NCI-H2081 treated with DMSO at 0.1 percent for 48 hours (cell line): Measurements from ENCODE around the gene KRT6C.

Experiments
- DNase-seq: peaks from one replicate; lab custom pipeline; 2025; lab: John Stamatoyannopoulos, UW

KRT6C gene

DNA sequence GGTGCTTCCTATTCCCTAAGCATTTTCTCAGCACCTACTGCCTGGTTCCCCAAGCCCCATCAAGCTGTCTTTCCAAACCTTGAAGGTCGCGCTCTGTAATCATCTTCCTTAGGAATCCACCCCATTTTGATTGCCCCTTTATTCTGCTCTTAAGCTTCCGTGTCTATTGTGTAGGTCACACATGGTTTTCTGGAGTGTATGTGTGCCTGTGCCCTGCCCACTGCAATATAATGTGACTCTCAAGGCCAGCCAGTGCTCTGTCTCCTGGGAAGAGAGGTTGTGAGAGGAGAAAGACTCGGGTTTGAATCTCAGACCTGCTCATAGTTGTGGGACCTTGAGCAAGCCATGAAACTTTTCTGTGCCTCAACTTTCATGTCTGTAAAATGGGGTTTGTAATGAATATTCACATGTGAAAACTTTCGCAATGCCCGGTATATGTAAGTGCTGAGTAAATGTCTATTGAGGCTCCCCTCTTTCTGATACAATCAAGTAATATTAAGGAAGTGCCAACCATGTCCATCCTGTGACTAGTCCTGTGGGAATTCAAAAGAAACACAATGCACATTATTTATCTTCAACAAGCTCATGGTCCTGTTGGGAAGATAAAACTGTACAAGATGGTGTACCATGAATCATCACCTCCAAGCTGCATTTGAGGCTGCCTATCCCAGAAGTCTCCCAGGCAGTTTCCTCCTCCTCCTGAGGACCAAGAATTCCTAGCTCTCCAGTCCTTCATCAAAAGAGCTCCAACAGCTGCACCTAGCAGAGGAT is 38.7 kb downstream of the KRT6C start:
- DNase-seq, result no peak

DNA sequence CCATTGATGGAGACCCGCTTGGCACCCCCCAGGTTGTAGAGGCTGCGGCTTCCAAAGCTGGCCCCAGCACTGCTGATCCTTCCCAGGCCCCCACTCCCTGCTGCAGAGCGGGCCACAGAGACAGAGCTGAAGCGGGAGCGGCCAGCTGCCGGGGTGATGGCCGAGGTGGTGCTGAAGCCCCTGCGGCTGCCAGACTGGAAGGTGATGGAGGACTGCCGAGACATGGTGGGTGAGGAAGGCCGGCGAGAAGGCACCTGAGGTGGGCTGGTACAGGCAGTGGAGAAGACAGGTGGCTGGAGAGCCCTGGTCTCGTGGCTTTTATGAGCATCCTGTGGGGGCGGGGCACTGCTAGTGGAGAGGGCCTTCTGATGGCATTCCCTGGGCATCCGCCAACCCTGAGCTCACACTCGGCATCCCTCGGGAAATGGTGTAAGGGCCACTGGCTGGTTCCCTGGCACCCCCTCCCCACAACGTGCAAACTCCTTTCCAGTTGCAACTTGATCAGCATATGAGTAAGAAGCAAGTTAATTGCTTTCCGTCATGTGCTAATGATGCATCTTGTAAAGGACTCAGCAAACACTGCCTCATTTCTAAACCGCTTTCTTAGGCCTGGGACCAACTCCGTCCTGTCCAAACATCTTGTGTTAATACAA is 39.4 kb downstream of the KRT6C start, which contains the start of gene KRT75:
Gene KRT75, minus strand, starts transcription at position 291 of the 653 bp plus-strand sequence. Its CDS starts 67 bp downstream, at position 224.
- no peak for DNase-seq

DNA sequence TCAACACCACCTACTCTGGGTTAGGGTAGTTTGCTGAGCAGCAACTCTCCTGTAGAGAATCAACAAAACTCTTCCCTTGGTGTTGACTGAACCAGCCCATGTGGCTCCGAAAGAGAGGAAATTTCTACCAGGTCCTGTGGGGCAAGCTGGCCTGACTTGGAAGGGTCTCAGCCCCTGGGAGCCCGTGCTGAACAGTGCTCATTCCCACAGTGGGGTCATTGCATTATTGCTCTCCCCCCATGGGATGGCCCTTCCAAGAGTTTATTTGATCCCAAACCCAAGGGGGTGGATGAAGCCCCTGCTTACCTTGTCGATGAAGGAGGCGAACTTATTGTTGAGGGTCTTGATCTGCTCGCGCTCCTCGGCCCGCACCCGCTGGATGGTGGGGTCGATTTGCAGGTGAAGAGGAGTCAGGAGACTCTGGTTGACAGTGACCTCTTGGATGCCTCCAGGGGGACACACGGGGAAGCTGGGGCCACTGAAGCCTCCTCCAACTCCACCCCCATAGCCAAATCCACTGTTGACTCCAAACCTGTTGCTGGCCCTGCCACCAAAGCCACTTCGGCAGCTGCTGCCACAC is 40.0 kb downstream of the KRT6C start:
- DNase-seq, result no peak

DNA sequence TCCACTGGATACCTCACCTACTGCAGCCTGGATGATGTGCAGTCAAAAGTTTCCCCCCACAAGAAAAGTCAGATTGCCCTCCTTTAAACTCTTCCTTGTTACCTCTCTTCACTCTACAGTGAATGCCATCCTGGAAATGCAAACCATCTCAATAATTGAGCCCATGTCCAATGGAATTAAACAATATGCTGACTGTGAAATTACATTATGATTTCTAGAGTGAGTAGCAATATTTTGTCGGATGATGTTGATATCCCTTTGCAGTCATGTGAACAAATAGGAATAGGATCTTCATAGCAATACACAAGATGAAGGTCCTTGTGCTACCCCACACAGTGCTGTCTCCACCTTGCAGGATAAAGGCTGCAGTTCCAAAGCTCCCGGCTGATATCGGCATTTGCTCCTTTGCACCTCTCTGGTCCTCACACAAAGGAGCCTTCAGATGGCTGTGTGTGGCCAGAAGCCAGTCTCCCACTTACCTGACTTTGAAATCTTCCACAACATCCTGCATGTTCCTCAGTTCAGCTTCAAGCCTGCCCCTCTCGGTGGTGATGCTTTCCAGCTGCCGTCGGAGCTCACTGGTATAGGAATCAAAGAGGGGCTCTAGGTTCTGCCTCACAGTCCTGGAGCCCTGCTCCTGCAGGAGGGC is 40.9 kb downstream of the KRT6C start:
- no peak for DNase-seq

DNA sequence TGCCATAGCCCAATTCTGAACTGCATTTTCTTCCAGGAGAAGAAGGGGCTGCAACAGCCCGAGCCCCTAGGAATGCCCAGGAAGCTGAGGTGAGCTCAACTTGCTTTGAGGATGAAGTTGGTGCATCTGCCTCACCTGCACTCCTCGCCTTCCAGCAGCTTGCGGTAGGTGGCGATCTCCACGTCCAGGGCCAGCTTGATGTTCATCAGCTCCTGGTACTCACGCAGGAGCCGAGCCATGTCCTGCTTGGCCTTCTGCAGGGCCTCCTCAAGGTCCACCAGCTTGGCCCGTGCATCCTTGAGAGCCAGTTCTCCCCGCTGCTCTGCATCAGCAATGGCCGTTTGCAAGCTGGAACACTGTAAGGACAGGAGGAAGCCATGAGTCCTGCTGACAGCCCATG is 45.5 kb downstream of the KRT6C start:
- no peak for DNase-seq

DNA sequence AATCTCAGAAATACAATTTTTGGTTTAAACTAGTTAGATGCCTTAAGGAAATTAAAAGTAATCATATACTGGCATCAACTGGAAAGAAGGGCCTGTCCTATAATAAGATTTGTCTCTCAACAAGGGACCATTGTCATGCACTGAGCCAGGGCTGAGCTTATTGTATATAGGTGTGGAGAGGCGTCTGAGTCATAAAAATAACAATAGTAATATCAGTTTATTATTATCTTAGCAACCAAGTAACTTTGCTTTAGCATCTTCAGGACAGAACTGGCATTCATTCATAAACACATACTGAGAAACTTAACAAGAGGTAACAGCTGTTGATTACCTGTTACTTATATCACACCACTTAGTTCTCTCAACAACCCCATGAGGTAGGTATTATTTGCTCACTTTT is 46.5 kb downstream of the KRT6C start:
- no peak for DNase-seq

DNA sequence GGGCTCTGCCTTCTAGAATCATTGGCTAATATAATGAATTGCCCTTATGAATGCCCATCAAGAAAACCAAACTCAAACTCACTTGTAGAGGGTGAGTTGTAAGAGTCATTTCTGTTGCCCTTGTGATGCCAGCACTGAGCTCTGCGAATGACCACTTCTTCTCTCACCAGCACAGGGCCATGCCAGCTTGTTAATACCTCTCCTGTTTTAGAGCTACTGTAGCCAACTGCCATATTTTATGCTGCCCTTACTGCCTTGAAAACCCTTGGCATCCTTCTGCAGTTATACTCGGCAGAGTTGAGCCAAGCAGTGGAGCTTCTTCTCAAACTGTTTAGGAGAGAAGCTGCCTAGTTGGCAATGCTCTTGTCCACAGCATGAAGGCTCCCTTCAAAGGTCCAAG is 47.6 kb downstream of the KRT6C start:
- DNase-seq, result no peak

DNA sequence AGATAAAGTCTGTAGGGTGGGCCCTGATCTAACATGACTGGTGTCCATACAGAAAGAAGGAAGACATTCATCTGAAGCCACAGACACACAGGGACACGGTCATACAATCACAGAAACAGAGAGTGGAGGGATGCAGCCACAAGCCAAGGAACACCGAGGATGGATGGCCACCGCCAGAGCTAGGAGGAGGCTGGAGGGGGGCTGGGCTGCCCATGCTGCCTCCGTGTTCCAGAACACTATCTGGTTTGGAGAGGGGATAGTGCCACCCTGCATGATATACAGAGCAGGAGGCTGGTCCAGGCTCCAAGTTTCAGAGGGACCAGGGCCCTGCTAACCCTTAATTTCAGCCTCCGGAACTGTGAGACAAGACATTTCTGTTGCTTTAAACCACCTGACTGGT is 48.1 kb downstream of the KRT6C start:
- DNase-seq, result no peak

DNA sequence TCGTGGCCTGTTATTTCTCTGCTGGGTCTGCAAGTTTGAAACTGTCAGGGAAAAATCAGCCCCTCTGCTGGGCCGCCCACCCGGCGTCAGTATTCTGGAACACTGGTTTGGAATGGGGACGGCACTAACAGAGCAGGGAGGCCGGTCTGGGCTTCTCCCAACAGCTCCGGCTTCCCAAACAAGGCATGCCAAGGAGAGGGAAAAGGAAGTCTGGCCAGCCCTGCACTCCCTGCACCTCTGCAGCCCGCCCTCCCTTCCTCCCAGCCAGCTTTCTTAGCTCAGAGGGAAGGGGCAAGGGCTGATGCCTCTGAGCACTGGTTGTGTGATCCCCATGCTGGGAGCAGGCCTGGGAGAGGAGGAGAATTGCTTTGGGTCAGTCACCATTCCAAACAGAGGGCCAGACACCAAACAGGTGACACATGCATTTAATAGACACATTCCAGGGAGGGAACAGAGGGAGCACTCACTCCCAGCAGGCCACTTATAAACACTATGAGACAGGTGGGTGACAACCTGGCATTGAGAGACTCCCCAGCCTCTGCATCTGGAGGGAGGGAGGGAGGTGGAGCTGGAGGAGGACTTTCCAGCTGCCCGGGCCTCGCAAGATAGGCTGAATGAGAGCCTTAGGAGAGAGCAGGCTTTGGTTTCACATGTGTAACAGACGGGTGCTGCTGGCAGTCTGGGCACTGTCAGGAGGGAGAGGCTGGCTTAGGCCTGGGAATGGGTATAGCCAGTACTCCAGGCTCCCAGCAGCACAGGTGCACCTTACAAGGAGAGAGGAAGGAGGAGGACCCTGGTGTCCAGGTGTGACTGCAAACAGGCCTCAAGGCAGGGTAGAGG is 49.7 kb downstream of the KRT6C start:
- DNase-seq, result no peak

DNA sequence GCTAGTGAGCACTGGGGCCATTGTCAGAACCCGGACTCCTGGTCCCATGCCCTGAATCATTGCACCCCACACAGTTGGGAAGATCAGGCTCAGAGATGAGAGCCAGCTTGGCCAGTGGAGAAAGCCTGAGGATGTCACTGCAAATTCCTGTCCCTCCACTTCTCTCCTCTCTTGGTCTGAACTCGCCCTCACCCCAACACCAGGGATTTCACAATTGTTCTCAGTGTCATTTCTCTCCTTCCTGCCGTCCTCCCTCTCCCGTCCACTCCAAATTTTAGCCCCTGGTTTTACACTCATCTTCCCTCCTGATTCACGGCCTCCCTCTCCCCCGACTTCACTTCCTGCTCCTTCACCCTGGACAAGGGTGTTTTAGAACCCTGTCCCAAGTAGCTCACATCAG is 50.6 kb downstream of the KRT6C start:
- no peak for DNase-seq

DNA sequence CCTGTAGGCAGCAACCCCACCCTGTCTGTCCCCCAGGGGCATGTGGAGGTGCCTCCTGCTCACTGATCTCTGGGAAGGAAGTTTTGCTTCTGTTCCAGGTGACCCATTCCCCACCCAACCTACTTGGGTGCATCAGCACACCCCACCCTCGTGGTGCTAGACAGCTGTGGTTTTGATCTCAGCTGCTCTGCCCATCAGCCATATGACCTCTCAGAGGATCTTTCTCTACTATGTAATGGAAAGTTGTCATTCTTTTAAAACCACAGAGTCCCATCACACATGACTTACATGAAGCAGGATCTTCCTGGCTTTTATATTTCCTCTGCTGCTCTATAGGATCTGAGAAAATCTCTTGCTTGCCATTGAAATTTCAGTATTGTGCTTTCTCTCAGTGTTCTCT is 53.9 kb downstream of the KRT6C start:
- DNase-seq, result no peak

DNA sequence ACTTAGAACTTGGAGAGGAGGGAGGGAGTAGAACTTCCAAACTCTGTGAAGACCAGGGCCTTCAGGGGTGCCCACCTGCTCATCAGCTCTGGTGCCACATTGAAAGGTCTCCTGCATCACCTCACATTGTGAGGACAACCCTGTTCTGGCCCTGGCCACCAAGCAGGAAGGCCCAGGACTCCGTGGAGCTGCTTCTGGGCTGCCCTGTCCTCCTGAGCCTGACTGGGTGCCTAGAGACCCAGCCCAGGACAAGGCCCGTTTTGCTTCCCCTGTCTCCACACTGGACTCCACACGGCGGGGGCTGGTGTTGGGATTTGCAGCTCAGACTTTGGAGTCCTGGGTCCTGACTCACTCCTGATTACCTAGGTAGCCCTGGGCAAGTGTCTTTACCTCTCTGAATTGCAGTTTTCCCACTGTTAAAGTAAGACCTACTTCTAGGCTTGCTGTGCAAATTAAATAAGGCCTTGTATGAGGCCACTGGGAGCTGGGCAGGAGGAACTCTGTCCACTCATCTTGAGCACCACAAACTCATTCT is 55.0 kb downstream of the KRT6C start:
- DNase-seq, result no peak
